22Rv1 (cell line): ENCODE data around the gene DCTN3.

ENCODE experiments used
- H3K27ac ChIP-seq: fragments of 450-650 bp; 2 replicates; pipeline ENCODE4 v1.5.1; 2017
- CTCF ChIP-seq: fragments of 450-650 bp; IDR thresholded peaks from 2 replicates; pipeline ENCODE4 v1.5.1; 2017; ENCODE audit warnings: mild to moderate bottlenecking
- ZFX ChIP-seq: fragments of 450-650 bp; IDR thresholded peaks from 2 replicates; pipeline ENCODE4 v1.6.1; 2017; ENCODE audit warnings: antibody characterized with exemption, borderline replicate concordance

The DCTN3 gene

GRCh38 chr9:34568133-34568532, 52.2 kb downstream of the DCTN3 start:
- TF ChIP-seq ZFX (no peak), CTCF (no peak)

GRCh38 chr9:34566972-34567371, 53.3 kb downstream of the DCTN3 start:
- H3K27ac ChIP-seq: no peak overlapping the region
- TF ChIP-seq ZFX: no peak

More at GRCh38 chr9:34568133-34568532, 52.2 kb downstream of the DCTN3 start:
- no peak overlapping the region for H3K27ac ChIP-seq

- TF ChIP-seq CTCF (no peak), ZFX (no peak)
- no peak overlapping the region for H3K27ac ChIP-seq
Observed at GRCh38 chr9:34566322-34566721, 54.0 kb downstream of the DCTN3 start.

- TF ChIP-seq CTCF (no peak), ZFX (no peak)
- H3K27ac ChIP-seq: no peak overlapping the region
Observed at GRCh38 chr9:34565856-34566255, 54.4 kb downstream of the DCTN3 start.

GRCh38 chr9:34564617-34565016, 55.7 kb downstream of the DCTN3 start:
- H3K27ac ChIP-seq: no peak overlapping the region
- TF ChIP-seq ZFX (no peak), CTCF (no peak)
